ENCODE results near the gene ABHD12.

Gene ABHD12

GRCh38 chr20:25256226-25256859 lies 134.3 kb downstream of the ABHD12 start:
- DNase-seq (ENCODE audit: low spot score): no peak

- DNase-seq (ENCODE audit: low spot score): no peak
Observed at GRCh38 chr20:25254986-25255680, 135.5 kb downstream of the ABHD12 start.

- no peak for DNase-seq (ENCODE audit: low spot score)
Observed at GRCh38 chr20:25254571-25254970, 136.1 kb downstream of the ABHD12 start.

- no peak for DNase-seq (ENCODE audit: low spot score)
Observed at GRCh38 chr20:25253606-25254275, 136.9 kb downstream of the ABHD12 start.

GRCh38 chr20:25252686-25253421 lies 137.8 kb downstream of the ABHD12 start:
- no peak for DNase-seq (ENCODE audit: low spot score)

GRCh38 chr20:25252230-25252651 lies 138.4 kb downstream of the ABHD12 start:
- no peak for DNase-seq (ENCODE audit: low spot score)

- DNase-seq (ENCODE audit: low spot score): no peak
Observed at GRCh38 chr20:25251558-25251957, 139.1 kb downstream of the ABHD12 start.

- no peak for DNase-seq (ENCODE audit: low spot score)
Observed at GRCh38 chr20:25251019-25251418, 139.6 kb downstream of the ABHD12 start.

GRCh38 chr20:25250508-25250907 lies 140.1 kb downstream of the ABHD12 start:
- DNase-seq (ENCODE audit: low spot score): no peak
